DMS53 (cell line): ENCODE results near the gene CEP152.

Experiments used
- DNase-seq: peaks from one replicate; lab custom pipeline; 2025; lab: John Stamatoyannopoulos, UW

Gene CEP152

DNA sequence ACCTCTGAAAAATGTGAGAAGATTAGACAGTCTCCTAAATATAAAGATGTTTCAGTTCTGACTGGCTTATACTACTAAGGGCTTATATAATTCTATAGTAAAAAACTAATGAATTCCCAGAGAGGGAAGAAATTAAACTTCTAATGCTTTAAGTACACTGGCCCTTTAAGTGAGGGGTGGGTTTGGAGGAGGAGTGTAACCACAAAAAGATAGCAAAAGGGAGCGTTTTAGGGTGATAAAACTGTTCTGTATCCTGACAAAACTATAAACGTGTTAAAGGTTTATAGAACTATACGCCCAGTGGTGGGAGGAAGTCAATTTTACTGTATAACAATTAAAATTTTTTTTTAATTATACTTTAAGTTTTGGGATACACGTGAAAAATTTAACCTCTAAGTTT, 45.8 kb downstream of the CEP152 start:
- DNase-seq = no peak

- no peak for DNase-seq
Observed at GRCh38 chr15:48761393-48762158, 49.3 kb downstream of the CEP152 start.

DNA sequence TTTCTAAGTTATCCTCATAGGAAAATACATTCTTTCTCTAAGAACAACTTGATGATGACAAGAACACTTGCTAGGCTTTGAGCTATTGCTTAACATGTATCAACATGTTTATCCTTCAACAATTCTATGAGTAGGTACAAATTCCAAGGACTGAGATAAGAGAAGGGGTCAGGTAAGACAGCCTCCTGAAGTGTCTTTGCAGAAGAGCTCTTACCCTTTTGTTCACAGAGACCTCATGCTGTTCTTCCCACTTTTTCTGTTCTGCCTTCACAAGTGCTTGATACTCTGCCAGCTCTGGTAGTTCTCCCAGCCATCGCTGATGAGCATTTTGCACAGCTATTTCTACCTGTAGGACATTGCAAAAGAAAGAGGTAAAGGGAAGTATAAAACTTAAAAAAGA, 50.9 kb downstream of the CEP152 start:
- no peak for DNase-seq

DNA sequence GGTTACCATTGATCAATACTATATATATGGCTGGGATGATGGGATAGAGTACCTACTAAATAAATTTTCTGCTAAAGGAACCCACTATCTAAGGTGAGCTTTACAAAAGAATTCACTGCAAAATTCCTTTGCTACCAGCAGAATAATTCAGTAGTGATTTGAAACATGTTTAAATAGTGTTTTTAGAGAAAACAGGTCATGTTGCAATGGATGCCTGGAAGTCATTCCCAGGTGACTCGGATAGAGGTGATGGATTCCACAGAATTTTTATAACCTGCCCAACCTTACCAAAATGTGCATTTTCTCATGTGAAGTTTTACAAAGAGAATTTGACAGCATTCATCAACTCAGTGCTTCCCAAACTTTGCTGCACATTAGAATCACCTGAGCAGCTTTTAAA, 53.2 kb downstream of the CEP152 start:
- no peak for DNase-seq

GRCh38 chr15:48754011-48754410, 56.9 kb downstream of the CEP152 start:
- DNase-seq = no peak

- DNase-seq = no peak
Observed at GRCh38 chr15:48751595-48751994, 59.3 kb downstream of the CEP152 start.

- no peak for DNase-seq
Observed at GRCh38 chr15:48748535-48748934, 62.3 kb downstream of the CEP152 start.

- DNase-seq = no peak
Observed at GRCh38 chr15:48733615-48734014, 77.3 kb downstream of the CEP152 start.

DNA sequence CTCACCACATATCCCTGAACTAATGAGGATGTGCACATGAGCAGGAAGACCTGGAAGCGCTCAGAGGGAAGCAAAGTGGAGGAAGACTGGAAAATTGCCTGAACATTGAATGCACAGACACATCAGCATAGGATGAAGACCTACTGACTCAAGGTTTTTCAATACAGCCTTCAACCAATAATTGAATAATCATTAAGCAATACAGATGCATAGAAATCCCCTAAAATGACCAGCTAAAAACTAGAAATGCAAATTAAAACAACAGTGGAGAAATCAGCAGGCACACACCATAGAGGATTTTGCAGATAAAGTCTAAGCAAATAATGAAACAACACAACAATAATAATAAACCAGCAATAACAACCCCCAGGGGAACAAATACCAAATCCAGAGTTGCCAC, 80.4 kb downstream of the CEP152 start:
- no peak for DNase-seq

DNA sequence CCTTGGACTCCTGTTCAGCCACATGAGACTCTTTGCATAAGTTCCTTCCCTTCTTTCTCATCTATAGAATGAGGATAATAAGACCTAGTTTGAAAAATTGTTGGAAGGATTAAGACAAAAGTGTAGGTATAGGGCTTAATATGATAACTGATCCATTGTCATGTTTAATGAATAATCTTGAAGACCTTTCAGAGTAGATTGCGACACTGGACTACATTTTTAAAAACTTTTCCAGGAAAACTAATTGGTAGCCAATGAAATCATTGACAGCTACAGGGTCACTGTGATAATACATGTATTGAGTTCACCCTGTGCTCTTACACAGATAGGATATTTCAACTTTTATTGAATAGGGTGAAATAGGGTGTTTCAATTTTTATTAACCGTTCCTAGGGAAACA, 86.9 kb downstream of the CEP152 start:
- DNase-seq = no peak

GRCh38 chr15:48722764-48723661, 87.9 kb downstream of the CEP152 start:
- DNase-seq = no peak

GRCh38 chr15:48721061-48721810, 89.6 kb downstream of the CEP152 start:
- no peak for DNase-seq

GRCh38 chr15:48720646-48721045, 90.2 kb downstream of the CEP152 start:
- DNase-seq = no peak

DNA sequence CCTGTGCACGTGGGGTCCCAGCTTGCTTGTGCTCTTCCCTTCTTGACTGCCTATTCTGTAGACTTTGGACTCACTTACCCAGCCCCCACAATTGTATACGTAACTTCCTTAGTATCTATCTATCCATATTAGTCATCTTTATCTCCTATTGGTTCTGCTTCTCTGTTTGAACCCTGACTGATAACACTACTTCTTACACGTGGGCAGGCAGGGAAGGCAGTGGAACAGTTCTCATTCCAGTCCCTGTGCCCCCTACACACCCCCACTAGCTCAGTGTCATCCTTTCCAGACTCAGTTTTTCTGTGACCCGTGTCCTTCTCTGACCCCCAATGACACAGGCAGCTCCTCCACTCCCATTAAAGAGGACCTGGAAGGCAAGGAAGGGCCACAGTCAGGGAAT, 91.2 kb downstream of the CEP152 start:
- no peak for DNase-seq

DNA sequence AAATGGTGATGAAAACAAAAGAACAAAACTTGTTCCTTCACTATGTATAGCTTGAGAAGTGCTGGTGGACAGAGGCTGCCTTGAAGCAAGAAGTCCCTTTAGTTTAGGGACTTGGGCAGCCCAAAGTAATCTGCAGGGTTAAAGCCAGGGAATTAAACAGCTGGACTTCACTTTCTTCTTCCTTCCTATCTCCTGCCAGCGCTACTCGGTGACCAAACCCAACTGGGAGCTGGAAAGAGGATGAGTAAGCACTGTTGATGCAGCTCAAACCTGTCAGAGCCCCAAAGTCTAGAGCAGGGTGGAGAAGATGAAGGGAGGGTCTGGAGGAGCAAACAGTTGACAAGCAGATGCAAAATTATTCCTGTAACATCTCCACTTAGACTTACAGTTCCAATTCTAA, 92.2 kb downstream of the CEP152 start:
- no peak for DNase-seq

DNA sequence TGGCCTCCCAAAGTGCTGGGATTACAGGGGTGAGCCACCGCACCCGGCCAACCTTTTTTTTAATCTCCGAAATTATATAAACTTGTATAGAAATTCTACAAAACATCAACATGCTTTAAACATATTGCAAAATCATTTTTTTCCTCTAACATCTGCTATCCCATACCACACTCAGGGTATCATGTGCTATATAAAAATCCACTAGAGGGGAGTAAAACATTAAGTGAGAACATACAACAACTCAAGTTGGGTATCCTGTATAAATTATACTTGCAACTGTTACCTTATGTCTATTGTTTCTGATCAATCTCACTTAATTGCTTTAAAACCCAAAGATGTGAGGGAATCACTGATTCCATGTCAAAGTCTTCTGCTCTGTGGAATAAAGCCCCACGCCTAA, 93.4 kb downstream of the CEP152 start:
- DNase-seq = no peak

DNA sequence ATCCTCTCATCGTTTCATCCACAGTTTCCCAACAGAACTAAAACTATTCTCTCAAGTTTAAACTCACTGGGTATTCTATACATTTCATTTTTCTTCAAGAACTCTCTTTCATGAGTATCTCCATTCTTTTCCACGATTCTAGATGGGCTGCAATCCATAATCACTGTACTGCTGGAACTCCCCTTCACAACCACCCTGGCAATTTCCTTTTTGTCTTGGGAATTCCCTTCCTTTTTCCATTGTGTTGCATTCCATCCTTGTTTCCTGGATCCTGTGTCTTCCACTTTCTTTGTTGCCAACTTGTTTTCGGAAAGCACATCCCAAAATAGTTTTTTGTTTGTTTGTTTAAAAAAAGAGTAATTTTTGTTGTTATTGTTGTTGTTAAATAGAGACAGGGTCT, 98.3 kb downstream of the CEP152 start:
- no peak for DNase-seq

- no peak for DNase-seq
Observed at GRCh38 chr15:48710952-48711495, 99.8 kb downstream of the CEP152 start.

- DNase-seq = no peak
Observed at GRCh38 chr15:48708641-48709040, 102.2 kb downstream of the CEP152 start.

GRCh38 chr15:48705381-48705780, 105.5 kb downstream of the CEP152 start:
- DNase-seq = no peak

- no peak for DNase-seq
Observed at GRCh38 chr15:48703544-48703943, 107.3 kb downstream of the CEP152 start.

DNA sequence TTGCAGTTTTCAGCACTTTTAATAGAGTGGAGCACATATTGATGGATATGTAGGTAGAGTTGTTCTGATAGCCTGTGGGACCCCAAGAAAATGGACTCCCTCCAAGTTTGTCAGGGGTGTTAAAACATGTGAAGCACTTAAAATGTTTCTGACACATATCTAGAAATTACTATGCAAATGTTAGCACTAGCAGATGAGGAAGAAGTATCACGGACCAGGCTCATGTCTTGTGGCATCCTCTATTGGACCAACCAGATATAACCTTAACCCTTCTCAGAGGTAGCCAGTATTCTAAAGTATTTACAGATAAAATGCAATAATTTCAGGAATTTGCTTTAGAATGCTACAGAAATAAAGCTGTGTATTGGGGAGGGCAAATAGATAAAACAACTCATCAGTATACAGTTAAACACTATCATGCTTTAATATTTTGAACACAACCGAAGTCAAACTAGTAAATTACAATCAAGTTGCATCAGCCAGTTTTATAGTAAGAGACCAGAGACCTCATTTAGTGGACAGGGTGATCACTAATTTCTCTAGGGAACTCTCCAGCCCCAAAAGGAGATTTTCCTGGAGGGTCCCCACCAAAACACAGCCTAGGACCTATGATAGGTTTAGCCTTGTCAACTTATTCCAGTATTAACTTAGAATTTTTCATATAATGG, 108.2 kb downstream of the CEP152 start:
- DNase-seq = no peak
